ENCODE results near the gene TEX44. TPM values are rescaled to one million over a fixed set of nuclear protein-coding genes. Genes with fewer than 3 reads are reported as not detected.
A peak's percentile ranks its signal among the peaks of the same experiment; 100 is the strongest.

Gene TEX44
- total and polyA plus RNA-seq, 2 of the 13 experiments (the other 11 are each of a cell fraction or from before 2014, with no cell fraction given) = not detected

DNA sequence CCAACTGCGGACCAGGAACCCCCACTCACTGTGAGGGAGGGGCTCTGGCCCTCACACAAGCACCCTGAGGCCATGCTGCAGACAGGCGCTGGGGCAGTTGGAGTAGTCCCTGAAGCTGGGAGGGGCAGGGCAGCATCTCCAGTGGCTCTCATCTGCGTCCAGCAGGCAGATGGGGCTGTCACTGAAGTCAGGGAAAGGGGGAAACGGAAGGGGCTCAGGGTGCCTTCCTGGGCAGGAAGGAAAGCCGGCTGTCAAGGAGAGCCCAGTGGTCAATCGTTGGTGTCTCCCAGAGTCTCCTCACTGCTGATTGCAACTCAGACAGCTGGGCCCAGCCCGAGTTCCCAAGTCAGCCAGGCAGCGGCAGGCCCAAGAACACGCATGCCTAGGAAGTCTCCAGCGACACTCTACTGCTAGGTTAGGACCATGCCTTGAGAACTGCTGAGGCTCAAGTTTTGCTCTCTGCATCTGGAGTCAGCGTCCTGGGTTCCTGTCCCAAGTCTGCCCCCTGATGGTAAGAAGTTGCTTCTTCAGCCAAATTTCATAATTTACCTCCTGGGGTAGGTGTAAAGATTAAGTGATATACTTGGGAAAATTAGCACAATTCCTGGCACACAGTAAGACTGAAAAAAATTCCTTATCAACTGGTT, 35.0 kb upstream of the TEX44 start (continued):
- TF ChIP-seq, protein P1, sequence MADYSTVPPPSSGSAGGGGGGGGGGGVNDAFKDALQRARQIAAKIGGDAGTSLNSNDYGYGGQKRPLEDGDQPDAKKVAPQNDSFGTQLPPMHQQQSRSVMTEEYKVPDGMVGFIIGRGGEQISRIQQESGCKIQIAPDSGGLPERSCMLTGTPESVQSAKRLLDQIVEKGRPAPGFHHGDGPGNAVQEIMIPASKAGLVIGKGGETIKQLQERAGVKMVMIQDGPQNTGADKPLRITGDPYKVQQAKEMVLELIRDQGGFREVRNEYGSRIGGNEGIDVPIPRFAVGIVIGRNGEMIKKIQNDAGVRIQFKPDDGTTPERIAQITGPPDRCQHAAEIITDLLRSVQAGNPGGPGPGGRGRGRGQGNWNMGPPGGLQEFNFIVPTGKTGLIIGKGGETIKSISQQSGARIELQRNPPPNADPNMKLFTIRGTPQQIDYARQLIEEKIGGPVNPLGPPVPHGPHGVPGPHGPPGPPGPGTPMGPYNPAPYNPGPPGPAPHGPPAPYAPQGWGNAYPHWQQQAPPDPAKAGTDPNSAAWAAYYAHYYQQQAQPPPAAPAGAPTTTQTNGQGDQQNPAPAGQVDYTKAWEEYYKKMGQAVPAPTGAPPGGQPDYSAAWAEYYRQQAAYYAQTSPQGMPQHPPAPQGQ (CRISPR knock-in tag; IDR thresholded peaks at IDR 0.05; ENCODE audit: borderline replicate concordance) = no peak
- no peak for TF ChIP-seq CBX1 (IDR thresholded peaks at IDR 0.05; ENCODE audit: low read depth)
- peak; percentile 27; the same call in 1 of the 2 replicates for TF ChIP-seq CEBPG (CRISPR knock-in tag; IDR thresholded peaks at IDR 0.05)

DNA sequence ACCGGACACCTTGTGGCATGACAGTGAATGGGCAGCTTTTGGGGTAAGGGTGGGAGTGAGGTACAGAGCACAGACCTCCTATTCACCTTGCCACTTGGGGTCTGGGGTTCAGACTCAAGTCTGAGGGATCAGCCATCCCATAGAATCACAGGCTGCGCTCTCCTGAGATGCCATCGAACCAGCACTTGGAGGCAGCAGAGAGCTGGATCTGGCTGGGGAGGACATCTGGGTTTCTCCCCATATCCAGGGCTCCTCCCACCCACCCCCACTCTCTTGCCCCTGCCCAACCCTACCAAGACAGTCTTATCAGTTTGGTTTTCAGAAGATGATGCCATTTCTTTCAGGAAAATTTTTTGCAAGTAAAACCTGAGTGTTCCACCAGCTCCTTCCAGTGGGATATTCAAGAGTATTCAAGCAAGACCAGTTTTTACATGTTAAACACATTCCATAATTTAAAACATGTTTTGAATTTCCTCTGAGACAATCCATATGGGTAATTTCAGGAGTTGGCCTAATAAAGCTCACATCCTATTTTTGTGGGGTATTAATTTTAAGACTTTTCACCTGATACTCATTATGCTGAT, 29.2 kb upstream of the TEX44 start:
- H3K4me3 ChIP-seq (replicated peaks in 1 of 3; ENCODE audit: insufficient read depth in 1 of 3, low read depth in 2 of 3, low read length in 3 of 3) = no peak overlapping the region
- CTCF ChIA-PET (ENCODE audit: low intra/inter-chr PET ratio, low total read pairs) = interaction anchor here (1.4 kb wide), 1 partner anchor 38 kb away, joined by 8 read pairs; no protein-coding TSS in a partner anchor
- BruUV-seq (replicated peaks) = no TSS peak
- H3K36me3 ChIP-seq (replicated peaks in 1 of 2; ENCODE audit: control insufficient read depth in 1 of 2, insufficient read depth in 2 of 2, low read length in 2 of 2) = no peaks in the 10 kb centered on the region
- H3K27ac ChIP-seq (ENCODE audit: extremely low read length, insufficient read depth, low read length) = no peak overlapping the region
- H3K9ac ChIP-seq (ENCODE audit: insufficient read depth, low read depth, low read length) = no peak overlapping the region
- 12% methylated on average over 2 of the region's 3 CpGs for whole genome bisulfite sequencing (ENCODE audit: low lambda C conversion rate)
- 0 out of 5 replicates have a peak, but pooled peaks cover 0 to 6% of the 10 kb centered on the region in 2 experiments for H3K27me3 ChIP-seq (ENCODE audit: control insufficient read depth in 1 of 2, insufficient read depth in 2 of 2, low read length in 2 of 2)
- POLR2A ChIA-PET = interaction anchor here (0.6 kb wide), 1 partner anchor 361 kb away, joined by 4 read pairs; no protein-coding TSS in a partner anchor
- no peaks in the 10 kb centered on the region for H3K79me2 ChIP-seq (ENCODE audit: insufficient read depth, low read length)
- no peaks in the 10 kb centered on the region for H3K4me1 ChIP-seq (ENCODE audit: insufficient read depth, low read length)
- H2AFZ ChIP-seq (ENCODE audit: low read length) = no peak overlapping the region
- no peaks in the 10 kb centered on the region for H3K9me3 ChIP-seq (ENCODE audit: low read length)
- in situ Hi-C loops (cut with HindIII; ENCODE audit: extremely low pct_ligation_motif_present, low pct_unique_long_range_greater_than_20kb) = no loop called here
- DNase-seq (ENCODE audit: low spot score) (peak; percentile 34), FAIRE-seq (peak; percentile 75), ATAC-seq (peak; percentile 95)
- no peaks in the 10 kb centered on the region for H4K20me1 ChIP-seq (ENCODE audit: insufficient read depth, low read length)
- no peak overlapping the region for H3K4me2 ChIP-seq (ENCODE audit: low read depth, low read length)
- intact Hi-C loops (cut with micrococcal nuclease; ENCODE audit: unreplicated experiment) = loop anchor here (1.0 kb wide), 2 partner anchors 38 to 111 kb away; no protein-coding TSS in a partner anchor
- TF ChIP-seq SMC3 (IDR thresholded peaks at IDR 0.05; ENCODE audit: low read length) (peak; percentile 17; the same call in 1 of the 2 replicates), ZSCAN31 (CRISPR knock-in tag; IDR thresholded peaks at IDR 0.05; ENCODE audit: low read depth) (no peak), ATAD3A (CRISPR knock-in tag; IDR thresholded peaks at IDR 0.05) (no peak), SMAD9 (CRISPR knock-in tag; IDR thresholded peaks at IDR 0.05) (no peak), GATAD1 (CRISPR knock-in tag; IDR thresholded peaks at IDR 0.05) (no peak), ZNF562 (CRISPR knock-in tag; IDR thresholded peaks at IDR 0.05; ENCODE audit: borderline replicate concordance) (no peak), REPIN1 (CRISPR knock-in tag; IDR thresholded peaks at IDR 0.05; ENCODE audit: borderline replicate concordance, low read depth) (no peak), RARG (CRISPR knock-in tag; IDR thresholded peaks at IDR 0.05; ENCODE audit: low read depth) (no peak), ZBTB21 (CRISPR knock-in tag; IDR thresholded peaks at IDR 0.05) (no peak), ELF1 (CRISPR knock-in tag; IDR thresholded peaks at IDR 0.05) (no peak), ZNF598 (CRISPR knock-in tag; IDR thresholded peaks at IDR 0.05; ENCODE audit: borderline replicate concordance) (no peak), JUNB (CRISPR knock-in tag; IDR thresholded peaks at IDR 0.05; ENCODE audit: borderline replicate concordance) (no peak)
- TF ChIP-seq, protein P2, sequence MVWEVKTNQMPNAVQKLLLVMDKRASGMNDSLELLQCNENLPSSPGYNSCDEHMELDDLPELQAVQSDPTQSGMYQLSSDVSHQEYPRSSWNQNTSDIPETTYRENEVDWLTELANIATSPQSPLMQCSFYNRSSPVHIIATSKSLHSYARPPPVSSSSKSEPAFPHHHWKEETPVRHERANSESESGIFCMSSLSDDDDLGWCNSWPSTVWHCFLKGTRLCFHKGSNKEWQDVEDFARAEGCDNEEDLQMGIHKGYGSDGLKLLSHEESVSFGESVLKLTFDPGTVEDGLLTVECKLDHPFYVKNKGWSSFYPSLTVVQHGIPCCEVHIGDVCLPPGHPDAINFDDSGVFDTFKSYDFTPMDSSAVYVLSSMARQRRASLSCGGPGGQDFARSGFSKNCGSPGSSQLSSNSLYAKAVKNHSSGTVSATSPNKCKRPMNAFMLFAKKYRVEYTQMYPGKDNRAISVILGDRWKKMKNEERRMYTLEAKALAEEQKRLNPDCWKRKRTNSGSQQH (CRISPR knock-in tag; IDR thresholded peaks at IDR 0.05; ENCODE audit: low read depth) = no peak
- TF ChIP-seq, protein P3, sequence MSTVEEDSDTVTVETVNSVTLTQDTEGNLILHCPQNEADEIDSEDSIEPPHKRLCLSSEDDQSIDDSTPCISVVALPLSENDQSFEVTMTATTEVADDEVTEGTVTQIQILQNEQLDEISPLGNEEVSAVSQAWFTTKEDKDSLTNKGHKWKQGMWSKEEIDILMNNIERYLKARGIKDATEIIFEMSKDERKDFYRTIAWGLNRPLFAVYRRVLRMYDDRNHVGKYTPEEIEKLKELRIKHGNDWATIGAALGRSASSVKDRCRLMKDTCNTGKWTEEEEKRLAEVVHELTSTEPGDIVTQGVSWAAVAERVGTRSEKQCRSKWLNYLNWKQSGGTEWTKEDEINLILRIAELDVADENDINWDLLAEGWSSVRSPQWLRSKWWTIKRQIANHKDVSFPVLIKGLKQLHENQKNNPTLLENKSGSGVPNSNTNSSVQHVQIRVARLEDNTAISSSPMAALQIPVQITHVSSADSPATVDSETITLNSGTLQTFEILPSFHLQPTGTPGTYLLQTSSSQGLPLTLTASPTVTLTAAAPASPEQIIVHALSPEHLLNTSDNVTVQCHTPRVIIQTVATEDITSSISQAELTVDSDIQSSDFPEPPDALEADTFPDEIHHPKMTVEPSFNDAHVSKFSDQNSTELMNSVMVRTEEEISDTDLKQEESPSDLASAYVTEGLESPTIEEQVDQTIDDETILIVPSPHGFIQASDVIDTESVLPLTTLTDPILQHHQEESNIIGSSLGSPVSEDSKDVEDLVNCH (CRISPR knock-in tag; IDR thresholded peaks at IDR 0.05) = no peak
